Measurements from ENCODE around the gene ARHGEF7. TPM values are rescaled to one million over a fixed set of nuclear protein-coding genes. Genes with fewer than 3 reads are reported as not detected.

Gene ARHGEF7
- total RNA-seq, 1 donor from 2014 or later = 73.7 TPM

- H3K4me1 Mint-ChIP-seq (ENCODE audit: low read depth) = peaks cover 12% of the 10 kb centered on the region
- H3K4me3 Mint-ChIP-seq = no peak overlapping the region
- no peaks in the 10 kb centered on the region for H3K9me3 Mint-ChIP-seq
- peaks cover 14% of the 10 kb centered on the region for H3K36me3 Mint-ChIP-seq (ENCODE audit: low read depth)
- intact Hi-C loops (cut with micrococcal nuclease) = no loop called here
- H3K27ac Mint-ChIP-seq = no peak overlapping the region
- DNase-seq (ENCODE audit: low spot score) = no peak
- no peaks in the 10 kb centered on the region for H3K27me3 Mint-ChIP-seq (ENCODE audit: insufficient read depth)
Measured at GRCh38 chr13:111298214-111298975, 183.3 kb downstream of the ARHGEF7 start.

- Mint-ChIP-seq H3K4me1 (ENCODE audit: low read depth) (peaks cover 20% of the 10 kb centered on the region), H3K27me3 (ENCODE audit: insufficient read depth) (no peaks in the 10 kb centered on the region), H3K9me3 (no peaks in the 10 kb centered on the region), H3K4me3 (no peak overlapping the region), H3K27ac (no peak overlapping the region), H3K36me3 (ENCODE audit: low read depth) (peaks cover 41% of the 10 kb centered on the region)
- DNase-seq (ENCODE audit: low spot score) = no peak
- intact Hi-C loops (cut with micrococcal nuclease) = no loop called here
Measured at GRCh38 chr13:111302045-111302726, 187.1 kb downstream of the ARHGEF7 start.

DNA sequence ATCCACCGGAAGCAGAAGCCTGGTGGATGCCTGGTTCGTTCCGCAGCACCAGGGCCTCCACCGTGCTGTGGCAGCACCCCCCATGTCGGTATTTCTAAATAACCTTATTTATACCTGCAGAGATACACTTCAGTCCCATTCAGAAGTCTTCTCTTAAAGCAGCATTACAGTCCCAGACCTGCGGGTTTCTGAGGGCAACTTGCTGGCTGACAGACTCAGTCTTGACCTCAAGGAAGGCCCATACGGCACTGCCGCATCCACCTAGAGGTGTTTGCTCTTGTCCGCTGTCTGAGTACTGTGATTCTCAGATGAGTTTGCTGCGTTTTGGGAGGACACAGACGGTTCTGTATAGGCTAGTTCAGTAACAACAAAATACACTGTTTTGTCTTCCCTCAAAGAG, 188.4 kb downstream of the ARHGEF7 start:
- Mint-ChIP-seq H3K27ac (no peak overlapping the region), H3K36me3 (ENCODE audit: low read depth) (peaks cover 48% of the 10 kb centered on the region), H3K4me1 (ENCODE audit: low read depth) (peaks cover 20% of the 10 kb centered on the region), H3K27me3 (ENCODE audit: insufficient read depth) (no peaks in the 10 kb centered on the region), H3K9me3 (no peaks in the 10 kb centered on the region), H3K4me3 (no peak overlapping the region)
- no peak for DNase-seq (ENCODE audit: low spot score)
- intact Hi-C loops (cut with micrococcal nuclease) = no loop called here

DNA sequence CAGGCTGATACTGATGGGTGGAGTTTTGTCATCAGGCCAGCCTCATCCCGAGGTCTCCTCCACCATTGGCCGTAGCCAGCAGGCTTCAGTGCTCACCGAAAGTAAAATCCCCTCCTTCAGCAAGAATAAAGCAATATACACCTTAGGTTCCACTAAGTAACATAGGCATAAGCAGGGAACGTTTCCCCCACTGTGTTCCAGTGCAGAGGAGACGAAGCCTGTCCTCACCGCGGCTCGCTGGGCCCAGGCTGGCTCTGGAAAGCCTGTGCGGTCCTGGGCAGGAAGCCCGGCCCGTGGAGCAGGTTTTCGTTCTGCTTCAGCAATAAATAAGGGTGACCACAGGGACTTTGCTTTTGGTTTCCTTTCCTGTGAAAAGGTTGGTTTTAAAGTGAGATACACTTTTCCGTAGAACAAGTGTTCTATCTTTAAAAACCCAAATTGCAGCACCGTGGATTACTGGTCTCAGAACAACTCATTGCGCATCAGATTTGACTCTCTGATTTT, 189.0 kb downstream of the ARHGEF7 start:
- H3K4me3 Mint-ChIP-seq = no peak overlapping the region
- H3K27ac Mint-ChIP-seq = peak overlapping the region; percentile 82
- intact Hi-C loops (cut with micrococcal nuclease) = no loop called here
- H3K9me3 Mint-ChIP-seq = no peaks in the 10 kb centered on the region
- H3K4me1 Mint-ChIP-seq (ENCODE audit: low read depth) = peaks cover 20% of the 10 kb centered on the region
- DNase-seq (ENCODE audit: low spot score) = no peak
- peaks cover 52% of the 10 kb centered on the region for H3K36me3 Mint-ChIP-seq (ENCODE audit: low read depth)
- no peaks in the 10 kb centered on the region for H3K27me3 Mint-ChIP-seq (ENCODE audit: insufficient read depth)

GRCh38 chr13:111304603-111305289, 189.6 kb downstream of the ARHGEF7 start:
- H3K9me3 Mint-ChIP-seq = peaks cover 2% of the 10 kb centered on the region
- no peak for DNase-seq (ENCODE audit: low spot score)

DNA sequence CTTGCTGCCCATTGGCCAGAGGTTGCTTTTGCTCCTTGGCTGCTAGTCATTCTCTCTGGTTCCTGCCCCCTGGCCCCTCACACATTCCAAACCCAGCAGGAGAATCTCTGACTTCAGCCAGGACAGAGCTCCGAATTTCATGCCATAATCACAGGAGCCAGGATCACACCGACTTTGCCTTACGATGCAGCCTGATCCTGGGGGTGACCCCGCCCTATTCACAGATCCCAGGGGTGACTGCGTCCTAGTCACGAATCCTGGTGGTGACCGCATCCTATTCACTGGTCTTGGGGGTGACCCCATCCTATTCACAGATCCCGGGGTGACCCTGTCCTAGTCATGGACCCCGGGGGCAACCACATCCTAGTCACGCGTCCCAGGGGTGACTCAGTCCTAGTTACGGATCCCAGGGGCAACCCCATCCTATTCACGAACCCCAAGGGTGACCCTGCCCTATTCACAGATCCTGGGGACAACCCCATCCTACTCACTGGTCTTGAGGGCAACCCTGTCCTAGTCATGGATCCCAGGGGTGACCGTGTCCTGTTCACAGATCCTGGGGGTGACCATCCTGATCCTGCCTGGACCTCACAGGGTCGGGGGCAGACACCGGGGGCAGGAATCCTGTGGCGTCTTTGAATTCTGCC, 198.0 kb downstream of the ARHGEF7 start:
- Mint-ChIP-seq H3K4me3 (no peak overlapping the region), H3K4me1 (ENCODE audit: low read depth) (no peaks in the 10 kb centered on the region), H3K9me3 (peaks cover 17% of the 10 kb centered on the region), H3K27me3 (ENCODE audit: insufficient read depth) (peaks cover 1% of the 10 kb centered on the region), H3K36me3 (ENCODE audit: low read depth) (peaks cover 20% of the 10 kb centered on the region), H3K27ac (no peak overlapping the region)
- intact Hi-C loops (cut with micrococcal nuclease) = no loop called here
- DNase-seq (ENCODE audit: low spot score) = no peak

More at GRCh38 chr13:111304603-111305289, 189.6 kb downstream of the ARHGEF7 start:
- H3K4me3 Mint-ChIP-seq = peak overlapping the region; percentile 19
- intact Hi-C loops (cut with micrococcal nuclease) = no loop called here
- peaks cover 54% of the 10 kb centered on the region for H3K36me3 Mint-ChIP-seq (ENCODE audit: low read depth)
- peaks cover 20% of the 10 kb centered on the region for H3K4me1 Mint-ChIP-seq (ENCODE audit: low read depth)
- H3K27ac Mint-ChIP-seq = peak overlapping the region; percentile 82
- H3K27me3 Mint-ChIP-seq (ENCODE audit: insufficient read depth) = peaks cover 1% of the 10 kb centered on the region

GRCh38 chr13:111313911-111314425, 198.9 kb downstream of the ARHGEF7 start:
- DNase-seq (ENCODE audit: low spot score) = no peak
- Mint-ChIP-seq H3K27ac (no peak overlapping the region), H3K4me1 (ENCODE audit: low read depth) (no peaks in the 10 kb centered on the region), H3K36me3 (ENCODE audit: low read depth) (peaks cover 14% of the 10 kb centered on the region), H3K4me3 (no peak overlapping the region), H3K9me3 (peaks cover 17% of the 10 kb centered on the region), H3K27me3 (ENCODE audit: insufficient read depth) (peaks cover 1% of the 10 kb centered on the region)
- intact Hi-C loops (cut with micrococcal nuclease) = no loop called here

- Mint-ChIP-seq H3K4me3 (no peak overlapping the region), H3K36me3 (ENCODE audit: low read depth) (peaks cover 11% of the 10 kb centered on the region), H3K27ac (no peak overlapping the region), H3K9me3 (peaks cover 14% of the 10 kb centered on the region), H3K4me1 (ENCODE audit: low read depth) (no peaks in the 10 kb centered on the region), H3K27me3 (ENCODE audit: insufficient read depth) (no peaks in the 10 kb centered on the region)
- intact Hi-C loops (cut with micrococcal nuclease) = no loop called here
- DNase-seq (ENCODE audit: low spot score) = no peak
Measured at GRCh38 chr13:111314852-111315251, 199.7 kb downstream of the ARHGEF7 start.

GRCh38 chr13:111315347-111315995, 200.4 kb downstream of the ARHGEF7 start:
- peaks cover 6% of the 10 kb centered on the region for H3K36me3 Mint-ChIP-seq (ENCODE audit: low read depth)
- DNase-seq (ENCODE audit: low spot score) = no peak
- H3K4me1 Mint-ChIP-seq (ENCODE audit: low read depth) = no peaks in the 10 kb centered on the region
- no peak overlapping the region for H3K4me3 Mint-ChIP-seq
- H3K27ac Mint-ChIP-seq = no peak overlapping the region
- H3K9me3 Mint-ChIP-seq = peaks cover 7% of the 10 kb centered on the region
- intact Hi-C loops (cut with micrococcal nuclease) = no loop called here
- H3K27me3 Mint-ChIP-seq (ENCODE audit: insufficient read depth) = no peaks in the 10 kb centered on the region

- Mint-ChIP-seq H3K9me3 (peaks cover 4% of the 10 kb centered on the region), H3K4me3 (no peak overlapping the region), H3K27me3 (ENCODE audit: insufficient read depth) (no peaks in the 10 kb centered on the region), H3K4me1 (ENCODE audit: low read depth) (no peaks in the 10 kb centered on the region), H3K36me3 (ENCODE audit: low read depth) (peaks cover 4% of the 10 kb centered on the region), H3K27ac (no peak overlapping the region)
- intact Hi-C loops (cut with micrococcal nuclease) = no loop called here
- no peak for DNase-seq (ENCODE audit: low spot score)
Measured at GRCh38 chr13:111316161-111316730, 201.1 kb downstream of the ARHGEF7 start.

DNA sequence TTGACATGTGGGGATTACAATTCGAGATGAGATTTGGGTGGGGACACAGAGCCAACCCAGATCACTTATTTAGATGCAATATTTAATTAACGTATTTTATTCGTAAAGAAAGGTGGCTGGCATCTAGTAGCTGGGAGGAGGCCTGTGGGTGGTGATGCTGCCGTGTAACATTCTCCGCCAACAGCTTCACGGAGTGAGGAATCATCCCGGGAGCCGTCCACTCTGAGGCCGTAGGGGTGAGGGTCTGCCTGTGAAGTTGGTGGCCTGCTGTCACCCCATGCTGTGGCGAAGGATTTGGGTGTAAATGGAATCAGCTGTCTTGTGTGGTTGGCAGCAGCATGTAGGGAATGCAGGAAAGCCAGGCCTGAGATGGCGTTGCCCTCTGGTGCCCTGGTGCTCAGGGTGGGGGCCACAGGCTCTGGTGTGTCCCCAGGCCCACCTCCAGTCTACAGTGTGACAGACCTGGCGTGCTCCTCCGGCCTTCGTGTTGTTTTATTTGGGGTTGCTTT, 202.0 kb downstream of the ARHGEF7 start:
- DNase-seq (ENCODE audit: low spot score) = no peak
- Mint-ChIP-seq H3K4me3 (no peak overlapping the region), H3K9me3 (no peaks in the 10 kb centered on the region), H3K4me1 (ENCODE audit: low read depth) (no peaks in the 10 kb centered on the region), H3K27ac (no peak overlapping the region), H3K27me3 (ENCODE audit: insufficient read depth) (no peaks in the 10 kb centered on the region), H3K36me3 (ENCODE audit: low read depth) (no peaks in the 10 kb centered on the region)
- intact Hi-C loops (cut with micrococcal nuclease) = no loop called here

Measured in activated T-helper 1 cell treated with anti-CD3 and anti-CD28 coated beads, Interleukin-12 subunit alpha, Interleukin-12 subunit beta, Interleukin-2, Interleukin-4 antibody, amounts not matched to agents 30 ng/mL and 10 ng/mL and 1 ng/mL, durations not matched to agents 14 hours and 24 hours and 36 hours (primary cell).